Ishikawa (cell line): ENCODE results near the gene CUL4A.

Experiments
- EGR1 ChIP-seq: IDR thresholded peaks from 2 replicates; pipeline ENCODE4 v1.6.1; 2012
- EP300 ChIP-seq: IDR thresholded peaks from 2 replicates; pipeline ENCODE4 v1.6.1; 2012; ENCODE audit warnings: borderline replicate concordance
- FOXM1 ChIP-seq: IDR thresholded peaks from 2 replicates; pipeline ENCODE4 v1.6.1; 2012; ENCODE audit warnings: low read depth, borderline replicate concordance
- NFIC ChIP-seq: IDR thresholded peaks from 2 replicates; pipeline ENCODE4 v1.6.1; 2012
- REST ChIP-seq: IDR thresholded peaks from 2 replicates; pipeline ENCODE4 v1.6.1; 2012; ENCODE audit warnings: low read depth, mild to moderate bottlenecking
- TAF1 ChIP-seq: IDR thresholded peaks from 2 replicates; pipeline ENCODE4 v1.6.1; 2012; ENCODE audit warnings: low read depth, mild to moderate bottlenecking
- USF1 ChIP-seq: IDR thresholded peaks from 2 replicates; pipeline ENCODE4 v1.6.1; 2012
- TF ChIP-seq, protein P1 (sequence below): IDR thresholded peaks from 2 replicates; pipeline ENCODE4 v1.6.1; 2012

DNA sequence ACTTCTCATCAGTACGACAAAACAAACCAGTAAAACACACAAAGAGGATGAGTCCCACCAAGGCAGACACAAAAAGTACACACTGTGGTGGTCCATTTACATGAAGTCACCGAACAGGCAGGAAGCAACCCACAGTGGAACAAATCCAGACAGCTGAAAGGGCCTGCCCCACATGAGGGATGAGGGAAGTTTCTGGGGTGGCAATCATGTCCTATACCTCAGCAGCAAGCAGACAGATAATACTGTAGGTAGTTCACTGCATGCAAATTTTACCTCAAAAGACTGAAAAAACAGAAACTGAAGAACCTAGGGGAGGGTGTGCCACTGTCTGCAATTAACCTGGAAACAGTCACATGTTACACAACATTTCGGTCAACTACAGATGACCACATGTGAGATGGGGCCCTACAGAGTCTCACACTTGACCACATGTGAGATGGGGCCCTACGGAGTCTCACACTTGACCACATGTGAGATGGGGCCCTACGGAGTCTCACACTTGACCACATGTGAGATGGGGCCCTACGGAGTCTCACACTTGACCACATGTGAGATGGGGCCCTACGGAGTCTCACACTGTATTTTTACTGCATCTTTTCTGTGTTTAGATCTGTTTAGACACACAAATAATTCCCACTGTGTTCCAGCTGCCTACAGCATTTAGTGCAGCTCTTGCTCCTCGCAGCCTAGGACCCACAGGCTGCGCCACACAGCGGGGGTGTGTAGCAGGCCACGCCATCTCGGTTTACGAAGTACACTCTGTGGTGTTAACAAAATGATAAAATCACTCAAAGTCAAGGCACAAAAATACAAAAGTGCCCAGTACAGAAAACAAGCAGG is 23.1 kb upstream of the CUL4A start:
- no peak for TF ChIP-seq REST
- no peak for TF ChIP-seq EP300
- TF ChIP-seq FOXM1 = no peak
- no peak for TF ChIP-seq TAF1
- no peak for TF ChIP-seq EGR1
- TF ChIP-seq USF1 = no peak
- TF ChIP-seq, protein P1, sequence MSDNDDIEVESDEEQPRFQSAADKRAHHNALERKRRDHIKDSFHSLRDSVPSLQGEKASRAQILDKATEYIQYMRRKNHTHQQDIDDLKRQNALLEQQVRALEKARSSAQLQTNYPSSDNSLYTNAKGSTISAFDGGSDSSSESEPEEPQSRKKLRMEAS = no peak
- no peak for TF ChIP-seq NFIC
